K562 (cell line): ENCODE data around the gene ASB10.

Experiments
- FOS ChIP-seq: IDR thresholded peaks from 3 replicates; pipeline ENCODE4 v1.6.1; 2011; ENCODE audit not compliant: insufficient read length; ENCODE audit errors: extremely low read depth
- HDAC6 ChIP-seq: IDR thresholded peaks from 2 replicates; pipeline ENCODE4 v1.6.1; 2012; ENCODE audit warnings: low read depth, mild to moderate bottlenecking, control low read depth, inconsistent platforms, low read length, moderate library complexity
- MAZ ChIP-seq, 2 experiments: fragments of 450-650 bp in 1 of 2; sonication (generic) in 1 of 2; formaldehyde crosslinking; IDR thresholded peaks in 1 of 2; conservative IDR thresholded peaks in 1 of 2; 2 replicates each; pipeline versions ENCODE4 v1.4.0 to v1.5.0; 2020; ENCODE audit warnings: mild to moderate bottlenecking in 1 of 2, missing genetic modification reagents in 1 of 2
- NRF1 ChIP-seq, 2 experiments: fragments of 450-650 bp; IDR thresholded peaks in 1 of 2; conservative IDR thresholded peaks in 1 of 2; 2 replicates each; pipeline ENCODE4 v1.6.1; 2014; ENCODE audit warnings: mild to moderate bottlenecking in 2 of 2
- TBL1XR1 ChIP-seq, 2 experiments: IDR thresholded peaks; 2 replicates each; pipeline ENCODE4 v1.6.1; 2012; ENCODE audit warnings: improper control_type of control experiment in 2 of 2, low read length in 2 of 2, mild to moderate bottlenecking in 1 of 2
- TBP ChIP-seq: optimal IDR thresholded peaks from 2 replicates; pipeline ENCODE3; 2011; ENCODE audit warnings: low read depth, low read length, improper control_type of control experiment
- TF ChIP-seq, protein P1 (sequence below), 3 experiments: IDR thresholded peaks in 2 of 3; conservative IDR thresholded peaks in 1 of 3; 2 replicates each; pipeline ENCODE4 v1.5.1; 2011 to 2012; ENCODE audit warnings: low read length in 3 of 3, mild to moderate bottlenecking in 3 of 3, control low read depth in 2 of 3, improper control_type of control experiment in 1 of 3, inconsistent platforms in 1 of 3, low read depth in 1 of 3, mixed read lengths in 1 of 3, moderate library complexity in 1 of 3; ENCODE audit not compliant: insufficient read depth in 2 of 3
- TF ChIP-seq, protein P2 (sequence below), 2 experiments: IDR thresholded peaks; 2 replicates each; pipeline ENCODE4 v1.6.1; 2012; ENCODE audit warnings: improper control_type of control experiment in 2 of 2, low read depth in 2 of 2, low read length in 2 of 2, borderline replicate concordance in 1 of 2
- TF ChIP-seq, protein P3 (sequence below), 2 experiments: IDR thresholded peaks; 2 replicates each; pipeline ENCODE4 v1.6.1; 2011; ENCODE audit warnings: borderline replicate concordance in 1 of 2, control low read depth in 1 of 2, low read depth in 1 of 2, low read length in 1 of 2, mild to moderate bottlenecking in 1 of 2, mixed read lengths in 1 of 2, moderate library complexity in 1 of 2; ENCODE audit not compliant: insufficient read depth in 1 of 2, insufficient read length in 1 of 2, poor library complexity in 1 of 2, severe bottlenecking in 1 of 2; ENCODE audit errors: extremely low read depth in 1 of 2
- TF ChIP-seq, protein P4 (sequence below): fragments of 250-450 bp; sonication (Bioruptor Pico); IDR thresholded peaks from 2 replicates; pipeline ENCODE4 v1.5.0; 2022; ENCODE audit warnings: mild to moderate bottlenecking
- TF ChIP-seq, protein P5 (sequence below): sonication (generic); formaldehyde crosslinking; IDR thresholded peaks from 2 replicates; pipeline ENCODE4 v1.8.1; 2023; ENCODE audit warnings: mild to moderate bottlenecking, missing genetic modification reagents

DNA sequence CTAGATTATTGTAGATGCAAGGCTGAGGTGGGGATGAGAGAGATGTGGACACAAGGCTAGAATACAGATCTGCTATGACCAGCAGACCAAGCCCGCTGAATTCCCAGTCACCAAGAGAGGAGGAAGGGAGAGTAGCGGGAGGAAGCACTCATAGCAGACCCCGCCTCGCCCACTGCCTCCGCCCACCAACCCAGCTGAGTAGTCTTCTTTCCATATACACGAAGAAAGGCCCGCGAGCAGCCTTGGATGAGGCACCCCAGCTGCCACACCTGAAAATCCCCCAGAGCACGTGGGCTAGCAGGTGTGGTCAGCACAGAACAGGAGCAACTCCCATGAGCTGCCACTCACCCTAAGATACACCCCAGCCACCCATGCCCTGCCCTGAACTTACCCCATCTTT is 31.1 kb upstream of the ASB10 start:
- TF ChIP-seq TBP (no peak), TBL1XR1 (IDR thresholded peaks at IDR 0.05; ENCODE audit: low read length in 2 of 2) (no peak), HDAC6 (no peak), FOS (no peak), MAZ (CRISPR knock-in tag; conservative IDR thresholded peaks at IDR 0.05 in 1 of 2, IDR thresholded peaks at IDR 0.05 in 1 of 2) (no peak), NRF1 (conservative IDR thresholded peaks at IDR 0.05 in 1 of 2, IDR thresholded peaks at IDR 0.05 in 1 of 2) (no peak)
- TF ChIP-seq, protein P1, sequence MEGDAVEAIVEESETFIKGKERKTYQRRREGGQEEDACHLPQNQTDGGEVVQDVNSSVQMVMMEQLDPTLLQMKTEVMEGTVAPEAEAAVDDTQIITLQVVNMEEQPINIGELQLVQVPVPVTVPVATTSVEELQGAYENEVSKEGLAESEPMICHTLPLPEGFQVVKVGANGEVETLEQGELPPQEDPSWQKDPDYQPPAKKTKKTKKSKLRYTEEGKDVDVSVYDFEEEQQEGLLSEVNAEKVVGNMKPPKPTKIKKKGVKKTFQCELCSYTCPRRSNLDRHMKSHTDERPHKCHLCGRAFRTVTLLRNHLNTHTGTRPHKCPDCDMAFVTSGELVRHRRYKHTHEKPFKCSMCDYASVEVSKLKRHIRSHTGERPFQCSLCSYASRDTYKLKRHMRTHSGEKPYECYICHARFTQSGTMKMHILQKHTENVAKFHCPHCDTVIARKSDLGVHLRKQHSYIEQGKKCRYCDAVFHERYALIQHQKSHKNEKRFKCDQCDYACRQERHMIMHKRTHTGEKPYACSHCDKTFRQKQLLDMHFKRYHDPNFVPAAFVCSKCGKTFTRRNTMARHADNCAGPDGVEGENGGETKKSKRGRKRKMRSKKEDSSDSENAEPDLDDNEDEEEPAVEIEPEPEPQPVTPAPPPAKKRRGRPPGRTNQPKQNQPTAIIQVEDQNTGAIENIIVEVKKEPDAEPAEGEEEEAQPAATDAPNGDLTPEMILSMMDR (IDR thresholded peaks at IDR 0.05 in 2 of 3, conservative IDR thresholded peaks at IDR 0.05 in 1 of 3; ENCODE audit: insufficient read depth in 2 of 3, low read depth in 1 of 3, low read length in 3 of 3), result no peak
- TF ChIP-seq, protein P2, sequence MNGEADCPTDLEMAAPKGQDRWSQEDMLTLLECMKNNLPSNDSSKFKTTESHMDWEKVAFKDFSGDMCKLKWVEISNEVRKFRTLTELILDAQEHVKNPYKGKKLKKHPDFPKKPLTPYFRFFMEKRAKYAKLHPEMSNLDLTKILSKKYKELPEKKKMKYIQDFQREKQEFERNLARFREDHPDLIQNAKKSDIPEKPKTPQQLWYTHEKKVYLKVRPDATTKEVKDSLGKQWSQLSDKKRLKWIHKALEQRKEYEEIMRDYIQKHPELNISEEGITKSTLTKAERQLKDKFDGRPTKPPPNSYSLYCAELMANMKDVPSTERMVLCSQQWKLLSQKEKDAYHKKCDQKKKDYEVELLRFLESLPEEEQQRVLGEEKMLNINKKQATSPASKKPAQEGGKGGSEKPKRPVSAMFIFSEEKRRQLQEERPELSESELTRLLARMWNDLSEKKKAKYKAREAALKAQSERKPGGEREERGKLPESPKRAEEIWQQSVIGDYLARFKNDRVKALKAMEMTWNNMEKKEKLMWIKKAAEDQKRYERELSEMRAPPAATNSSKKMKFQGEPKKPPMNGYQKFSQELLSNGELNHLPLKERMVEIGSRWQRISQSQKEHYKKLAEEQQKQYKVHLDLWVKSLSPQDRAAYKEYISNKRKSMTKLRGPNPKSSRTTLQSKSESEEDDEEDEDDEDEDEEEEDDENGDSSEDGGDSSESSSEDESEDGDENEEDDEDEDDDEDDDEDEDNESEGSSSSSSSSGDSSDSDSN (IDR thresholded peaks at IDR 0.05; ENCODE audit: borderline replicate concordance in 1 of 2, low read depth in 2 of 2, low read length in 2 of 2), result no peak
- TF ChIP-seq, protein P3, sequence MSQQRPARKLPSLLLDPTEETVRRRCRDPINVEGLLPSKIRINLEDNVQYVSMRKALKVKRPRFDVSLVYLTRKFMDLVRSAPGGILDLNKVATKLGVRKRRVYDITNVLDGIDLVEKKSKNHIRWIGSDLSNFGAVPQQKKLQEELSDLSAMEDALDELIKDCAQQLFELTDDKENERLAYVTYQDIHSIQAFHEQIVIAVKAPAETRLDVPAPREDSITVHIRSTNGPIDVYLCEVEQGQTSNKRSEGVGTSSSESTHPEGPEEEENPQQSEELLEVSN (IDR thresholded peaks at IDR 0.05; ENCODE audit: borderline replicate concordance in 1 of 2, extremely low read depth in 1 of 2, insufficient read depth in 1 of 2, insufficient read length in 1 of 2, low read depth in 1 of 2, low read length in 1 of 2, poor library complexity in 1 of 2, severe bottlenecking in 1 of 2), result no peak
- TF ChIP-seq, protein P4, sequence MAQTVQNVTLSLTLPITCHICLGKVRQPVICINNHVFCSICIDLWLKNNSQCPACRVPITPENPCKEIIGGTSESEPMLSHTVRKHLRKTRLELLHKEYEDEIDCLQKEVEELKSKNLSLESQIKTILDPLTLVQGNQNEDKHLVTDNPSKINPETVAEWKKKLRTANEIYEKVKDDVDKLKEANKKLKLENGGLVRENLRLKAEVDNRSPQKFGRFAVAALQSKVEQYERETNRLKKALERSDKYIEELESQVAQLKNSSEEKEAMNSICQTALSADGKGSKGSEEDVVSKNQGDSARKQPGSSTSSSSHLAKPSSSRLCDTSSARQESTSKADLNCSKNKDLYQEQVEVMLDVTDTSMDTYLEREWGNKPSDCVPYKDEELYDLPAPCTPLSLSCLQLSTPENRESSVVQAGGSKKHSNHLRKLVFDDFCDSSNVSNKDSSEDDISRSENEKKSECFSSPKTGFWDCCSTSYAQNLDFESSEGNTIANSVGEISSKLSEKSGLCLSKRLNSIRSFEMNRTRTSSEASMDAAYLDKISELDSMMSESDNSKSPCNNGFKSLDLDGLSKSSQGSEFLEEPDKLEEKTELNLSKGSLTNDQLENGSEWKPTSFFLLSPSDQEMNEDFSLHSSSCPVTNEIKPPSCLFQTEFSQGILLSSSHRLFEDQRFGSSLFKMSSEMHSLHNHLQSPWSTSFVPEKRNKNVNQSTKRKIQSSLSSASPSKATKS, result no peak
- TF ChIP-seq, protein P5, sequence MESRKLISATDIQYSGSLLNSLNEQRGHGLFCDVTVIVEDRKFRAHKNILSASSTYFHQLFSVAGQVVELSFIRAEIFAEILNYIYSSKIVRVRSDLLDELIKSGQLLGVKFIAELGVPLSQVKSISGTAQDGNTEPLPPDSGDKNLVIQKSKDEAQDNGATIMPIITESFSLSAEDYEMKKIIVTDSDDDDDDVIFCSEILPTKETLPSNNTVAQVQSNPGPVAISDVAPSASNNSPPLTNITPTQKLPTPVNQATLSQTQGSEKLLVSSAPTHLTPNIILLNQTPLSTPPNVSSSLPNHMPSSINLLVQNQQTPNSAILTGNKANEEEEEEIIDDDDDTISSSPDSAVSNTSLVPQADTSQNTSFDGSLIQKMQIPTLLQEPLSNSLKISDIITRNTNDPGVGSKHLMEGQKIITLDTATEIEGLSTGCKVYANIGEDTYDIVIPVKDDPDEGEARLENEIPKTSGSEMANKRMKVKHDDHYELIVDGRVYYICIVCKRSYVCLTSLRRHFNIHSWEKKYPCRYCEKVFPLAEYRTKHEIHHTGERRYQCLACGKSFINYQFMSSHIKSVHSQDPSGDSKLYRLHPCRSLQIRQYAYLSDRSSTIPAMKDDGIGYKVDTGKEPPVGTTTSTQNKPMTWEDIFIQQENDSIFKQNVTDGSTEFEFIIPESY, result no peak
